GM19099 (cell line): ENCODE results near the gene CD19.

Source experiments
- POLR2A ChIP-seq: IDR thresholded peaks from 3 replicates; pipeline ENCODE4 v1.6.1; 2011; ENCODE audit warnings: low read depth; ENCODE audit not compliant: insufficient read length; ENCODE audit errors: extremely low read depth

The CD19 gene

GRCh38 chr16:28931801-28932225 is at the start of gene CD19:
CD19 (plus strand) TSS chr16:28931971; CDS start chr16:28932001, 30 bp downstream.
- no peak for TF ChIP-seq POLR2A

GRCh38 chr16:28882551-28883160 is 49.1 kb upstream of the CD19 start:
- no peak for TF ChIP-seq POLR2A

GRCh38 chr16:28883221-28883996 is 48.4 kb upstream of the CD19 start:
- TF ChIP-seq POLR2A: no peak

DNA sequence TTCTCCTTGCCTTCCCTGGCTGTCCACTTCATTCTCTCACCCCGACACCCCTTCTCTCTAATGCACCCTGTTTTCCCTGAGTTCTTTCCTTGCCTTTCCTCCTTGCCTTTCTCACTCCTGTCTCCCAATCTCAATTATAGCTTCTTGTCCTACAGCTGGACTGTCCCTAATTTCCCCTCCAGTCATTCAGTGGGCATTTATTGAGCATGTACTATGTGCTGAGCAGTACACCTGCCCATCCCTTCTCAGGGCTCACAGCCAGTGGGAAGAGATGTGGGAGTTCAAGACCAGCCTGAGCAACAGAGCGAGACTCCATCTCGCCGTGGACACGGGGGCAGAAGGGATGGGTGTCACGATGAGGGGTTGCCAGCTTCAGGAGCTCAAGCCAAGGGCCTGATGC is 47.7 kb upstream of the CD19 start:
- TF ChIP-seq POLR2A: no peak

- no peak for TF ChIP-seq POLR2A
These were observed 44.8 kb upstream of the CD19 start for GRCh38 chr16:28886945-28887344.

GRCh38 chr16:28891964-28892890 is 39.5 kb upstream of the CD19 start:
- no peak for TF ChIP-seq POLR2A

DNA sequence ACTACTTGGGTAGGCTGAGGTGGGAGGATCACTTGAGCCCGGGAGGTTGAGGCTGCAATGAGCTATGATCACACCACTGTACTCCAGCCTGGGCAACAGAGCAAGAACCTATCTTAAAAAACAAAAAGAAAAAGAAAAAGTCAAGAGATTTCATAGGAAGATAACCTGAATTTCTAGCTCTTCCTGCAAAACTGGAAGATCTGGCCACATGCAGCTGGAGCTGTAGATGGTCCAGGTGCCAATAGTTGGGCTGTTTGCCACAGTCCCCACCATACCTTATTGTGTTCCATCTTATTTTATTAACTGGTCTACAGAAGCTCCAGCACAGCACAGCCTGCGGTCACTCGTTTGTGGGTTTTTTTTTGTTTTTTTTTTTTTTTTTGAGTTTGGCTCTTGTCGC is 38.5 kb upstream of the CD19 start:
- no peak for TF ChIP-seq POLR2A

GRCh38 chr16:28895609-28896008 is 36.2 kb upstream of the CD19 start:
- no peak for TF ChIP-seq POLR2A

GRCh38 chr16:28897826-28898225 is 33.9 kb upstream of the CD19 start:
- TF ChIP-seq POLR2A: no peak

DNA sequence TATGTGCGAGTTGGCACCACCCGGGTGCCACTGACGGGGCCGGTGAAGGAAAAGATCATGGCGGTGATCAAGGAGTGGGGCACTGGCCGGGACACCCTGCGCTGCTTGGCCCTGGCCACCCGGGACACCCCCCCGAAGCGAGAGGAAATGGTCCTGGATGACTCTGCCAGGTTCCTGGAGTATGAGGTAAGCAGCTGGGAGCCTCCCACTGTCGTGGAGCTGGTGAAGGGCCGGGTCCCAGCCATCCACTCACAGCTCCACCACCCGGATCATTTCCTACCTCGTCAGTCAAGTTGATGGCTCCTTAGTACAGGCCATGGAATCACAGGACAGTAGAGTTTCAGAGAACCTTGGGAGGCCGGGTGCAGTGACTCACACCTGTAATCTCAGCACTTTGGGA is 33.5 kb upstream of the CD19 start:
- no peak for TF ChIP-seq POLR2A

- no peak for TF ChIP-seq POLR2A
These were observed 32.8 kb upstream of the CD19 start for GRCh38 chr16:28898942-28899341.

GRCh38 chr16:28899882-28900590 is 31.7 kb upstream of the CD19 start:
- TF ChIP-seq POLR2A: no peak

GRCh38 chr16:28900601-28901000 is 31.2 kb upstream of the CD19 start:
- TF ChIP-seq POLR2A: no peak

GRCh38 chr16:28901862-28902261 is 29.9 kb upstream of the CD19 start:
- TF ChIP-seq POLR2A: no peak

- no peak for TF ChIP-seq POLR2A
These were observed 28.9 kb upstream of the CD19 start for GRCh38 chr16:28902909-28903308.
